NCI-H146 treated with DMSO at 0.1 percent for 48 hours (cell line): ENCODE data around the gene RO60.

Experiments used
- DNase-seq: peaks from one replicate; lab custom pipeline; 2025; ENCODE audit not compliant: unreplicated experiment; lab: John Stamatoyannopoulos, UW

The RO60 gene

GRCh38 chr1:193105821-193106177 is 46.4 kb downstream of the RO60 start:
- no peak for DNase-seq

- DNase-seq: no peak
Observed at GRCh38 chr1:193108471-193108870, 49.1 kb downstream of the RO60 start.
